GM12874 (cell line): Measurements from ENCODE around the gene COL6A2.

Experiments used
- TF ChIP-seq, protein P1 (sequence below): IDR thresholded peaks from 2 replicates; pipeline ENCODE4 v1.5.1; 2011; ENCODE audit warnings: low read depth, mild to moderate bottlenecking, control low read depth, low read length, moderate library complexity; ENCODE audit not compliant: insufficient read depth

Gene COL6A2

DNA sequence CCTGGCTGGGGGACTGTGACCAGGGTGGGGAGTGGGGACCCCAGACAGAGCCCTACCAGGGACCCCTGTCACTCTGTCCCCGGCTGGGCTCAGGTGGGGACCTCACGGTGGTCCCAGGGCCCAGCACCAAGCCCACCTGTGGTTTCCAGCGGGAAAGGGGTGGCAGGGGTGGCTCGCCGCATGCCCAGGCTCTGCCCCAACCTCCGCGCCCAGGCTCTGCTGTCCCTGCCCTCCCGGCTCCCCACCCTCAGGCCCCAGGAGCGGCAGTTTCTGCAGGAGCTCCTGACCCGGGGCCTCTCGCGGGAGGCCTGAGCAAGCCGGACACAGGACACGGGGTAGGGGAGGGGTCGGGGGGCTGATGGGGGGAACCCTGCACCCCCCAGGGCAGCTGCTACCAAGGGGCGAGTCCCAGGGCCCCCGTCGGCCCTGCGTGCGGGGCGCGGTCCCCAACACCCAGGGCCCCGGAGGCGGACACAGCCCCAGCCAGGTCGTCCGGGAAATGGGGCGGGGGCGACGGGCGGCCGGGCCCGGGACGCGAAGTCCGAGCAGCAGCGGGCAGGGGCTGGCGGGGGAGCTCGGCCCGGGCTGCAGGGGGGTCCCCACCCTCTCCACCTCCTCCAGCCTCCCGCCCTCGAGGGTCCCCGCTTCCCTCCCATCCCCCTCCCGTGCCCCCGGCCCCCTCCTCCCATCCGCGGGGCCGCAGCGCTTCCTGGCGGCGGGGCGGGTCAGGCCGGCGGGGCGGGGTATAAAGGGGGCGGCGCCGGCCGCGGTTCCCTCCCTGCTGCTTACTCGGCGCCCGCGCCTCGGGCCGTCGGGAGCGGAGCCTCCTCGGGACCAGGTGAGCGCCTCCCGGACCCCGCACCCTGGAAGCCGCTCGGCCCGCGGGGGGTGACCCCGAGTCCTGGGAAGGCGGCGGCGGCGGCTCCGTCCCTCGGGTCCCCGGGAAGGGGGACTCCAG is at the start of gene COL6A2:
TSS of gene COL6A2 (plus strand) at position 777 of the 958 bp plus-strand sequence.
- TF ChIP-seq, protein P1, sequence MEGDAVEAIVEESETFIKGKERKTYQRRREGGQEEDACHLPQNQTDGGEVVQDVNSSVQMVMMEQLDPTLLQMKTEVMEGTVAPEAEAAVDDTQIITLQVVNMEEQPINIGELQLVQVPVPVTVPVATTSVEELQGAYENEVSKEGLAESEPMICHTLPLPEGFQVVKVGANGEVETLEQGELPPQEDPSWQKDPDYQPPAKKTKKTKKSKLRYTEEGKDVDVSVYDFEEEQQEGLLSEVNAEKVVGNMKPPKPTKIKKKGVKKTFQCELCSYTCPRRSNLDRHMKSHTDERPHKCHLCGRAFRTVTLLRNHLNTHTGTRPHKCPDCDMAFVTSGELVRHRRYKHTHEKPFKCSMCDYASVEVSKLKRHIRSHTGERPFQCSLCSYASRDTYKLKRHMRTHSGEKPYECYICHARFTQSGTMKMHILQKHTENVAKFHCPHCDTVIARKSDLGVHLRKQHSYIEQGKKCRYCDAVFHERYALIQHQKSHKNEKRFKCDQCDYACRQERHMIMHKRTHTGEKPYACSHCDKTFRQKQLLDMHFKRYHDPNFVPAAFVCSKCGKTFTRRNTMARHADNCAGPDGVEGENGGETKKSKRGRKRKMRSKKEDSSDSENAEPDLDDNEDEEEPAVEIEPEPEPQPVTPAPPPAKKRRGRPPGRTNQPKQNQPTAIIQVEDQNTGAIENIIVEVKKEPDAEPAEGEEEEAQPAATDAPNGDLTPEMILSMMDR: no peak

DNA sequence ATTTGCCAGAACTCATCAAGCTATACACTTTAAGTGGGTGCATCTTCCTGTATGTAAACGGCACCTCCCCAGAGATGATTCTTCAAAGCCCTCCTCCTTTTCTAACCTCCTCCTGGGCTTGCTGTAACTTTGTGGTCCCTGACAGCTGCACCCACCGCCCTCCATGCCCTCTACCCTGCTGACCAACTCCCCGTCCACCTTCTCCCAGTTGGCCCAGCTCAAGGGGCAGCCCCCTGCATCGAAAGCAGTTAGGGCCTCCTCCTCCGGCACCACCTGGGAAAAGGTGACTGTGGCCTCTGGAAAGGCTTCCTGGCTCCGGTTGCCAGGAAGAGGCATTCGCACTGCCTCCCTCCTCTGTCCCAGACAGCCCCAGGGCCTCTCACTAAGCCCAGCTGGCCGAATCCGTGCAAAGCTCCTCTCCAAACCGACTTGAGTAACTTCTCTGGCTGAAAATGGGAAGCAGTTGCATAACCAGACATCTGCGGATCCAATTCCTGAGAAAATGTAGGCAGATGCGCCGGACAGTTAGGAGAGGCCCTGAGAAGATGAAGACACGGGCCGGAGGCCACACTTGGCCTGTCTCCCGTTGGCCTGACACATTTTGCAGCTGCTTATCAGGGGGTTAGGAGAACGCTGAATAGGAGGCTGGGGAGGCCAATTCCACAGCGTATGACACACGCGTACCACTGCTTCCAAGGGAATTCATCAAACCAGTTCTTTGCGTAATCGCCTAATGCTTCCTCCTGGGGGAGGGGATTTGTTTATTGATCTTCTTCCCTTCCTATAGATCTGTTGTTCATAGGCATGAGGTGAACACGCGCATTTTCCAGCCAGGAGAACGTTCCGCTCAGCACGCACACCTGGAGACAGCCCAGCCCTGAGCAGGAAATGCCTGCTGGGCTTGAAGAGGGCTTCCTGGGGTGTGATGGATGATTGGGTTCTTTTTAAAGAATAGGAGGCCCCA is 48.7 kb upstream of the COL6A2 start:
- TF ChIP-seq, protein P1: no peak

DNA sequence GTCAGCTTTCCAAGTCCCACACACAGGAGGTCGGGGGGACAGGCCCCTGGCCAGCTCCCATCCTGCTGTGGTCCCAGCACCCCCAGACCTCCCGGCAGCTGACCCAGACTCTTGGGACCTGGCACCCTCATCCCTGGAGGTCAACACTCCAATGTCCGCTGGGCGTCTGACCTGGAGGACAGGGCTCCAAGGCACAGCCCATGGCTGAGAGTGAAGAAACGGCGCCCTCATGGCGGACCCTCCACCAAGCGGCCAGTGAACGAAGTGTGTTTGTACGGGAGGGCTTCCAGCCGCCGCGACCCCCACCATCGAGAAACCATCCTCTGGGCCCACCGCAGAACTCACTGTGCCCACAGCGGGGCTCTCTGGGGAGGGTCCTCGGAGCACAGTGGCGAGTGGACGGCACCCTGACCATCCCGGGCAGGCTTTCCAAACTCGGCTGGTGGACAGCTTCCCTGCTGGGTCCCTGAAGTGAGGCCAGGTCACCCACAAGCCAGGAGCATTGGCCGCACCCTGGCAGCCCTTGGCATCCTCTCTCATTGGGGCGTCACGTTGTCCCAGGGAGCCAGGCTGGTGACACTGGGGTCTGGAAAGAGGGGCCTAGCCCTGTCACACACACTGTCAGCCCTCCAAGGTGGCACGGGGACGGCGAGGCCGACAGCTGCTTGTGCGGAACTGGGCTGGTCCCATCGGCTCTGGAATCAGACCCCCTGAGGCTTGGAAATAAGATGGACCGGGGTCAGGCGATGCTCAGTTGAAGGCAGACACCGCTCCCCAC is 47.8 kb upstream of the COL6A2 start:
- TF ChIP-seq, protein P1: no peak

DNA sequence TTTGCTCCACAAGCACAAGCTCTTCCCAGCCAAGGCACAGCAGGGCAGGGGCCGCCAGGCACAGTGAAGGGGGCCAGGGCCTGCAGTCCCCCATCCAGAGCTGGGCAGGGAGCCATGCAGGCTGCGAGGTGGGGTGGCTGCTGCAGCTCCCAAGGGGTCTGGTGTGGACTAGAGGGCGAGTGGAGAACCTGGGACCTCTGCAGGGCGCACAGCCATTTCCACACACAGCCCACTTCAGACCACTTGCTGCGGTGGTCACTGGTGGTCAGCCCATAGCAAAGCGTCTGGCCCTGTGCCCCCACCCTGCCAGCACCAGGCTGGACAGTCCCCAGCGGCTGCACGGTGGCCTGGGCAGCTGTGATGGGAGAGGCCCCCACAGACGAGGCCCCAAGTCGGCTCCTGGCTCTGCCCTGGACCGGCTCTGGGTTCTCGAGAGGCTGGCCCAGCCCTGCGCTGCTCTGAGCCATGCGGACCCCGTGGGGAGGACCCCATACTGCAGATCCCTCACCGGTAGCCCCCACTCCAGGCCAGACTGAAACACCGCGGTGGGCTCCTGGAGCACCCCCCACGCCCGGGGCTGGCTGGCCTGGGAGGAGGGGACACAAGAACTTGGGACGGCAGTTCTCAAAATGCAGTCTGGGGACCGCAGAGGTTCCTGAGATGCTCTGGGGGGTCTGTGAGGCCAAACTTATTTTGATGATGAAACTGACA is 47.1 kb upstream of the COL6A2 start:
- TF ChIP-seq, protein P1: no peak

DNA sequence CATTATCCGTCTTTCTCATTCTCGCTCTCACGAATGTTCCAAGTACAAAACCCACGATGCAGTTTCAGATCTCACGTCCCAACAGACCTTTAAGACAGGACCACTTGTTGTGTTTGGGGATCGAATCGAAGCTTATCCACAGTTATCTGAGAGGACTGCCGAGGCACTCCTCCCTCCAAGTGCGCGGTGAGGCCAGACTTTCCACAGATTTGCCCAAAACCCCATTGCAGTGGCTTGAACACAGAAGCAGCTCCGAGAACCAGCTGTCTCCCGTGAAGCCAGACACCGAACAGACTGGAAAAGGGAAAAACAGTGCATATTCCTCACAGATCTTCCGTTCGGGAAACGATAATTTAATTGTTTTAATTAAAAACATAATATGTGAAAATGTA is 46.5 kb upstream of the COL6A2 start:
- TF ChIP-seq, protein P1: no peak

DNA sequence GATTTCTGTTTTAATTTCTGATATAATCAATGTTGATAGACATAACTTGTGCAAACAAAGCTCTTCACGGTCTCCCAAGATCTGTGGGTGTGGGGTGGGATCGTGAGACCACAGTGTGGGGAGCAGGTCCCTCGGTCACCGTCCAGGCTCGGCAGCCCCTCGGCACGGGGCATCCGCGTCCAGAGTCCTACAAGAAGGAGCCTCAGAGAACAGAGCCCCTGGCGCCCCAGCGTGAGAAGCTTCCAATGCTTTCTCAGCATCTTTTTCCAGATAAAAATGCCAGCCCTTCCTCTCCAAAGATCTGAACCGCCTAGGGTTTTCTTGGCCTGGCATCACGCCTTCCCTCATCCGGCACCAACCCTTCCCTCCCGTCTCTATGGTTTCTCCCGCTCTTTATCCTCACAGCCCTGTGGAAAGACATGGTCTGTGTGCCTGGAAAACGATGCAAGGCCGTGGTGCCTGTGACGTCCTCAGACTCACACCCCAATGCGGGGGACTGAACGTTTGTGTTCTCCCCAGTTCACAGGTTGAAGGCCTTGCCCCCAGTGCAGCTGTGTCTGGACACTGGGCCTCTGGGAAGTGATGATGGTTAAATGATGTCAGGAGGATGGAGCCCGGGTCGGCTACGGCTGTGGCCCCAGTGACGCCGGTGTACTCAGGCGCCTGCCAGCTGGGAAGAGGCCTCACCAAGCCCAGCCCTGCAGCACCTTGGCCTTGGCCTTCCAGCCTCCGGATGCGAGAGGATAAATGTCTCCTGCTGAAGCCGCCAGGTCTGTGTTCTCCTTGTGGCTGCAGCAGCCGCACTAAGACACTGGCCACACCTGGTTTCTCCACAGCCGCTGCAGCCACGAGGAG is 45.9 kb upstream of the COL6A2 start:
- TF ChIP-seq, protein P1: no peak
